Measurements from ENCODE around the gene BLM.
A peak's percentile ranks its signal among the peaks of the same experiment; 100 is the strongest.
"Not testable (repeated sequence)": the region's sequence is repeated elsewhere in the genome, so short reads cannot be mapped to it uniquely, and the experiment has no call there.

The BLM gene

DNA sequence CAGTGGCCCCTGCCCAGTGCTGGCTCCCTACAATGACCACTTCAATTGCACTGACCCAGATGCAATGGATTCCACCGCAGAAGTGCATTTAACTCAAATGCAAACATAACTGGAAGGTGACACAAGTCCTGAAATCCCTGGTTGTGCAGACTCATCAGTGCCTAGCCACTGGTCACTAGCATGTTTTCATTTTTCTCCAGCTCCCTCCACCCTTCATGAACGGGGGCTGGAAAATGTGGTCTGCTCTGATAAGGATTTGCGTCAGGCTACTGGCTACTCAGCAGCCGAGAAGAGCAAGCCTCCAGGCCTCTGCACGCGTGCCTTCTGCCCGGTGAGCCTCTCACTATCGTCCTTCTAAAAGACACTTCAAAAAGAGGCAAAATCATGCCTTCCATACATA is 123.8 kb downstream of the BLM start:
- DNase-seq (ENCODE audit: low spot score) = no peak
- TF ChIP-seq, protein P1, sequence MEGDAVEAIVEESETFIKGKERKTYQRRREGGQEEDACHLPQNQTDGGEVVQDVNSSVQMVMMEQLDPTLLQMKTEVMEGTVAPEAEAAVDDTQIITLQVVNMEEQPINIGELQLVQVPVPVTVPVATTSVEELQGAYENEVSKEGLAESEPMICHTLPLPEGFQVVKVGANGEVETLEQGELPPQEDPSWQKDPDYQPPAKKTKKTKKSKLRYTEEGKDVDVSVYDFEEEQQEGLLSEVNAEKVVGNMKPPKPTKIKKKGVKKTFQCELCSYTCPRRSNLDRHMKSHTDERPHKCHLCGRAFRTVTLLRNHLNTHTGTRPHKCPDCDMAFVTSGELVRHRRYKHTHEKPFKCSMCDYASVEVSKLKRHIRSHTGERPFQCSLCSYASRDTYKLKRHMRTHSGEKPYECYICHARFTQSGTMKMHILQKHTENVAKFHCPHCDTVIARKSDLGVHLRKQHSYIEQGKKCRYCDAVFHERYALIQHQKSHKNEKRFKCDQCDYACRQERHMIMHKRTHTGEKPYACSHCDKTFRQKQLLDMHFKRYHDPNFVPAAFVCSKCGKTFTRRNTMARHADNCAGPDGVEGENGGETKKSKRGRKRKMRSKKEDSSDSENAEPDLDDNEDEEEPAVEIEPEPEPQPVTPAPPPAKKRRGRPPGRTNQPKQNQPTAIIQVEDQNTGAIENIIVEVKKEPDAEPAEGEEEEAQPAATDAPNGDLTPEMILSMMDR (IDR thresholded peaks at IDR 0.05; ENCODE audit: extremely low read depth, missing control alignments) = no peak

DNA sequence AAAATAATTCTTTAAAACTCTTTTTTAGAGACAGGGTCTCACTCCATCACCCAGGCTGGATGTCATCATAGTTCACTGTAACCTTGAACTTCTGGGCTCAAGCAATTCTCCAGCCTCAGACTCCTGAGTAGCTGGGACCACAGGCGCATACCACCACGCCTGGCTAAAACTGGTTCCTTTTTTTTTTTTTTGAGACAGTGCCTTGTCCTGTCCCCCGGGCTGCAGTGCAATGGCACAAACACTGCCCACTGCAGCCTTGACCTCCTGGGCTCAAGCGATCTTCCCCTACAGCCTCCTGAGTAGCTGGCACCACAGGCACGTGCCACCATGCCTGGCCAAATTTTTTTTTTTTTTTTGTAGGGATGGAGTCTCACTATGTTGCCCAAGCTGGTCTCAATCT is 127.5 kb downstream of the BLM start:
- TF ChIP-seq, protein P1 (IDR thresholded peaks at IDR 0.05; ENCODE audit: extremely low read depth, missing control alignments) = no peak
- DNase-seq (ENCODE audit: low spot score) = no peak

DNA sequence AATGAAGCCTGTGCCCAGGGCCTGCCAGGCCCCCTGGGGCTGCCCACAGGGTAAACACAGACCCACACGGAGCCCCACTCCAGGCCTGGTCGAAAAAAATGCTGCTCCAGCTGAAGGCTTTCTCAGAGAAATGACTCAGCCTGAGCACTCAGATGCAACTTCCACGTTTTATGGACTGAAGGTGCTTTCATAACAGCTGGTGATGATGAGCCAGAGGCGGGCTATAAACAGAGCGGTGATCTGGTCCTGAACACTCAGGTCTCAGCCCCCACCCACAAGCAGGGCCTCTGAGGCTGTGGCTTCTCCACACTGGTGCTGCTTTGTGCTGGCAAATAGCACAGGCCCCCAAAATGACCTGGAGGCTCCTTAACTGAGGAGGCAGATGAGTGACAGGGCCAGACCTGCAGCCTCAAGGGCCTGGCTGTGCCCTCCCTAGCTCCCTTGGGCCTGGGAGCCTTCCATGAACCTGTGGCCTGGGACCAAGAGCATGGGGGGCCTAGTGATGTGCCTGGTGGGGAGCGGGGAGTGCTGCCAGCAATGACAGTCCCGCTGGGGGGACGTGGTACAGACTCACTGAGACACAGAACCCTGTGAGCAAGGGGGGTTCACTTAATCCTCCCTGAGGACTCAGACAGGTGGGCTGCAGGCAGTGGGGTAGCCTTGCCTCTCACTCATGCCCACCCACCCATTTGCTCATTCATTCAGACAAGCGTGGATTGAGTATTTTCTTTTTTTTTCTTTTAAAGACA is 128.2 kb downstream of the BLM start:
- TF ChIP-seq, protein P1 (IDR thresholded peaks at IDR 0.05; ENCODE audit: extremely low read depth, missing control alignments) = no peak
- DNase-seq (ENCODE audit: low spot score) = peak; percentile 55

DNA sequence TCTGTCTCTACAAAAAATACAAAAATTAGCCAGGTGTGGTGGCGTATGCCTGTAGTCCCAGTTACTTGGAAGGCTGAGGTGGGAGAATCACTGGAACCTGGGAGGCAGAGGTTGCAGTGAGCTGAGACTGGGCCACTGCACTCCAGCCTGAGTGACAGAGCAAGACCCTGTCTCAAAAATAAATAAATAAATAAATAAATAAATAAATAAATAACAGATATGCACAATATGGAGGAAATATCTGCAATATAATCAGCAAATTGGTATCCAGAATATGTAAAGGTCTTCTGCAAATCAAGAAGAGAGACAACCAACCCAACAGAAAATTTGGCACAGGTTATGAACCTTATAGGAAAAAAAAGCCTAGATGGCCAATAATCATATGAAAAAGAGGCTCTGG is 132.3 kb downstream of the BLM start:
- not testable (repeated sequence) for DNase-seq (ENCODE audit: low spot score)

DNA sequence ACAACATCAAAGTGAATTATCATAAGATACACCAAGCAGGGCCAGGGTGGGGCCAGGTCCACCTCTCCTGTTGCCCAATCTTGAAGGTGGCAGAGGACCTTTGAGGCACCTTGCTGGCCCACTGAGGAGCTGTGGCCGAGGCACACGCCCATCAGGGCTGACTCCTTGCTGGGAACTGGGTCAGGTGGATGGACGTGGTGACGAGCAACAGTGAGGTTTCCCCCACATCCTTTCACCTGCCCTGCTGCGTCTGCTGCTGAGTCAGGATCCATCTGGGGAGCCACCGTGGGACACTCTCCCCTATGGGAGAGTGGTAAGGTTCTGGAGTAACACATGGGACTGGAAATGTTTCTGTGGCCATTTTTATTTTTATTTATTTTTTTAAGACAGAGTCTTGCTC is 134.0 kb downstream of the BLM start:
- TF ChIP-seq, protein P1 (IDR thresholded peaks at IDR 0.05; ENCODE audit: extremely low read depth, missing control alignments) = no peak
- no peak for DNase-seq (ENCODE audit: low spot score)

DNA sequence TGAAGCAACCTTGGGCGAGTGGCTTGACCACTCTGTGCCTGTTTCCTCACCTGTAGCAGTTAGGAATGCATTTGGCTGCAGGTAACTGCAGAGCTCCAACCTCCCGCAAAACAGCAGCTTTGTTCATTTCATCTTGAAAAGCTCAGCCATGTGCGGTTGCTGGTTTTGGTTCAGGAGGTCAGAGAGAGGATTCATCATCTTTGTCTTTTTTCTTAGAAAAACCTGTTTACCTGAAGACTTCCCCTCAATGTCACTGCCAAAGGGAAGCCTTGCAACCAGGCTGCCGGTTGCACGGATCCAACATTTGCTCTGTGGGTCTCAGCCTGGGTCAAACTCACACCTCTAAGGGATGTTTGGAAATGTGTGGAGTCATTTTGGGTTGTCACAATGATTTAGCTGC is 134.8 kb downstream of the BLM start:
- DNase-seq (ENCODE audit: low spot score) = no peak
- TF ChIP-seq, protein P1 (IDR thresholded peaks at IDR 0.05; ENCODE audit: extremely low read depth, missing control alignments) = no peak

DNA sequence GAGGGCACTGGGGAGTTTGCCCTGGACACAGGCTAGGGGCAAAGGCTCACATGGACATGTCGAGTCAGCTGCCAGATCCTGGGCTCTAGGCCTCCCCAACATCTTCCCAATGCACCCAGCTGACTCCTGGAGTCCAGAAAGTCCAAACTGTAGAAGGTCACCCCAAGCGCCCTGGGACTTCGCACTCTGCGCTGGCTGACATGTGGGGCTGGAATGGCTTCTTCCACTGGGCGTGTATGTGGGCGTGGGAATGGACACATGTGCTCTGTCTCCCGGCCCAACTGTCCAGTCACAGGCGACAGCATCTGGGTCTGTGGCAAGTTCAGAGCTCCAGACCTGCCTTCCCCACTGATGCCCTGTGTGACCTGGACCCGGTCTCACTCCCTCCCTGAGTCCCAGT is 138.0 kb downstream of the BLM start:
- no peak for DNase-seq (ENCODE audit: low spot score)
- TF ChIP-seq, protein P1 (IDR thresholded peaks at IDR 0.05; ENCODE audit: extremely low read depth, missing control alignments) = no peak

DNA sequence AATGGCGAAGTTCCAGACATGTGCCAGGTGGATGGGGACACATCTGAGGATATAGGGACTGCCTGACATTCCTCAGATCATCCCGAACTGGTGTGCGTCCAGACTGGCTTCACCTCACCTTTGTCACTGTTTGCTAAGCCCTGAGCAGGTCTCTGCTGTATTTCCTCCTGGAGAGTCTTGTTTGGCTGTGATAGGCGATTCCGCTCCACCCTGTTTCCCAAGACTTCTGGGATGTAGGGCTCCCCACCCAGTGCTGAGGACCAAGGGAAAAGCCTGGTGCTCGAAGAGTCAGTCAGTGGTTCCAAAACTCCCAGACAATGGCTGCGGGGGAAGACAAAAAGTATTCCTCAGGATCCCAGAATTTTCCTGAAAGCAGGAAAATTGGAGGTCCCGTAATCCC is 140.2 kb downstream of the BLM start:
- no peak for DNase-seq (ENCODE audit: low spot score)
- TF ChIP-seq, protein P1 (IDR thresholded peaks at IDR 0.05; ENCODE audit: extremely low read depth, missing control alignments) = no peak
